Calu3 (cell line): Measurements from ENCODE around the gene MPC1L. TPM values are rescaled to one million over a fixed set of nuclear protein-coding genes. Genes with fewer than 3 reads are reported as not detected.

Source experiments
- BruUV-seq: library from RNA; stranded (reverse); fragments of 400-500 nt; replicated peaks from 2 replicates; lab custom pipeline; 2021; lab: Mats Ljungman, UMichigan
- CTCF ChIA-PET: fragments of 300-600 bp; sonication (Branson Sonifier 250); formaldehyde crosslinking; loops from one replicate; lab custom pipeline; 2022; ENCODE audit warnings: antibody characterized with exemption; lab: Charles Lee
- DNase-seq: peaks from one replicate; pipeline ENCODE4 v3.0.0; 2022
- H3K27ac Mint-ChIP-seq: one replicate; pipeline ENCODE4 v1.8.0; 2022; ENCODE audit warnings: mixed read lengths; ENCODE audit not compliant: unreplicated experiment
- H3K27me3 Mint-ChIP-seq: one replicate; pipeline ENCODE4 v1.8.0; 2022; ENCODE audit warnings: mixed read lengths; ENCODE audit not compliant: unreplicated experiment
- H3K36me3 Mint-ChIP-seq: one replicate; pipeline ENCODE4 v1.8.0; 2022; ENCODE audit warnings: mild to moderate bottlenecking, moderate library complexity, mixed read lengths; ENCODE audit not compliant: insufficient read depth, unreplicated experiment
- H3K4me1 Mint-ChIP-seq: one replicate; pipeline ENCODE4 v1.8.0; 2022; ENCODE audit warnings: mild to moderate bottlenecking, low read depth, mixed read lengths; ENCODE audit not compliant: unreplicated experiment
- H3K4me3 Mint-ChIP-seq: one replicate; pipeline ENCODE4 v1.8.0; 2022; ENCODE audit warnings: mild to moderate bottlenecking, low read depth, moderate library complexity, mixed read lengths; ENCODE audit not compliant: unreplicated experiment
- H3K9me3 Mint-ChIP-seq: one replicate; pipeline ENCODE4 v1.8.0; 2022; ENCODE audit warnings: low read depth, mixed read lengths; ENCODE audit not compliant: unreplicated experiment
- intact Hi-C: fragments of 100-400 bp; cut with micrococcal nuclease; formaldehyde crosslinking; loops from one replicate; pipeline ENCODE4 v1.10.0; 2022; ENCODE audit not compliant: unreplicated experiment
- total RNA-seq: library from RNA; stranded (reverse); gene quantifications from 2 replicates; pipeline ENCODE4 v1.2.3, GENCODE V29; 2022
- TF ChIP-seq, protein P1 (sequence below): fragments of 200-600 bp; IDR thresholded peaks from one replicate; pipeline ENCODE4 v1.8.0; 2022; ENCODE audit warnings: antibody characterized with exemption; ENCODE audit not compliant: unreplicated experiment

Gene MPC1L
- total RNA-seq, 1 experiment from 2014 or later = not detected

DNA sequence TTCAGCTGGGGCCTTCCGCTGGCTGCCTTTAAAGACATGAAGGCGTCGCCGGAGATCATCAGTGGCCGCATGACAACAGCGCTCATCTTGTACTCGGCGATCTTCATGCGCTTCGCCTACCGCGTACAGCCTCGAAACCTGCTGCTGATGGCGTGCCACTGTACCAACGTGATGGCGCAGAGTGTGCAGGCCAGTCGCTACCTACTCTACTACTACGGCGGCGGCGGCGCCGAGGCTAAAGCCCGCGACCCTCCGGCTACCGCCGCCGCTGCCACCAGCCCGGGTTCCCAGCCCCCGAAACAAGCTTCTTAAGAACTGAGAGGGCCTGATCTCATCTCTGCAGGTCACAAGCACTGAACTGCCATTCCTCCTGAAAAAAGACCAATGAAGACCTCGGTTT is 437 bp downstream of the MPC1L start:
- DNase-seq = no peak
- no TSS peak for BruUV-seq
- Mint-ChIP-seq H3K9me3 (no peaks in the 10 kb centered on the region), H3K4me1 (no peaks in the 10 kb centered on the region), H3K27ac (no peak overlapping the region), H3K4me3 (no peak overlapping the region), H3K27me3 (no peaks in the 10 kb centered on the region), H3K36me3 (peaks cover 8% of the 10 kb centered on the region)
- intact Hi-C loops = no loop called here
- TF ChIP-seq, protein P1, sequence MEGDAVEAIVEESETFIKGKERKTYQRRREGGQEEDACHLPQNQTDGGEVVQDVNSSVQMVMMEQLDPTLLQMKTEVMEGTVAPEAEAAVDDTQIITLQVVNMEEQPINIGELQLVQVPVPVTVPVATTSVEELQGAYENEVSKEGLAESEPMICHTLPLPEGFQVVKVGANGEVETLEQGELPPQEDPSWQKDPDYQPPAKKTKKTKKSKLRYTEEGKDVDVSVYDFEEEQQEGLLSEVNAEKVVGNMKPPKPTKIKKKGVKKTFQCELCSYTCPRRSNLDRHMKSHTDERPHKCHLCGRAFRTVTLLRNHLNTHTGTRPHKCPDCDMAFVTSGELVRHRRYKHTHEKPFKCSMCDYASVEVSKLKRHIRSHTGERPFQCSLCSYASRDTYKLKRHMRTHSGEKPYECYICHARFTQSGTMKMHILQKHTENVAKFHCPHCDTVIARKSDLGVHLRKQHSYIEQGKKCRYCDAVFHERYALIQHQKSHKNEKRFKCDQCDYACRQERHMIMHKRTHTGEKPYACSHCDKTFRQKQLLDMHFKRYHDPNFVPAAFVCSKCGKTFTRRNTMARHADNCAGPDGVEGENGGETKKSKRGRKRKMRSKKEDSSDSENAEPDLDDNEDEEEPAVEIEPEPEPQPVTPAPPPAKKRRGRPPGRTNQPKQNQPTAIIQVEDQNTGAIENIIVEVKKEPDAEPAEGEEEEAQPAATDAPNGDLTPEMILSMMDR = no peak
- CTCF ChIA-PET = no interaction called here

DNA sequence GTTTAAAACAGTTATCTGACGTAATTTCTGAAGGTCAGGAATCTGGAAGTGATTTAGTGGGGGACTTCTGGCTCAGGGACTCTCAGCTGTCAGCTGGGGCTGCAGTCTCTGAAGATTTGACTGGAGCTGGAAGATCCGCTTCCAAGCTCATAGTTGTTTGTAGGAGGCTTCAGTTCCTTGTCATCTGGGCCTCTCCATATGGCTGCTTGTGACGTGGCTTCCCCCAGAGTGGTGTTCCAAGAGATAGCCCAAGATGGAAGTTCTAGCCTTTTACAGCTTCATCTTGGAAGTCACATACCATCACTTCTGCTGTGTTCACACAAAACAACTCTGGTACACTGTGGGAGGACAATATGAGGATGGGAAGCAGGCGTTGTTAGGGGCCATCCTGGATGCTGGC is 2.1 kb downstream of the MPC1L start:
- DNase-seq = no peak
- intact Hi-C loops = no loop called here
- no peak overlapping the region for H3K4me3 Mint-ChIP-seq
- H3K27me3 Mint-ChIP-seq = no peaks in the 10 kb centered on the region
- TF ChIP-seq, protein P1 = no peak
- H3K9me3 Mint-ChIP-seq = no peaks in the 10 kb centered on the region
- no peaks in the 10 kb centered on the region for H3K4me1 Mint-ChIP-seq
- CTCF ChIA-PET = no interaction called here
- BruUV-seq = no TSS peak
- H3K36me3 Mint-ChIP-seq = peaks cover 8% of the 10 kb centered on the region
- no peak overlapping the region for H3K27ac Mint-ChIP-seq

GRCh38 chrX:40628506-40628905 is 5.3 kb downstream of the MPC1L start:
- no peaks in the 10 kb centered on the region for H3K4me1 Mint-ChIP-seq
- intact Hi-C loops = no loop called here
- no peak overlapping the region for H3K27ac Mint-ChIP-seq
- H3K4me3 Mint-ChIP-seq = no peak overlapping the region
- peaks cover 20% of the 10 kb centered on the region for H3K36me3 Mint-ChIP-seq
- CTCF ChIA-PET = no interaction called here
- no TSS peak for BruUV-seq
- no peaks in the 10 kb centered on the region for H3K27me3 Mint-ChIP-seq
- TF ChIP-seq, protein P1 = no peak
- DNase-seq = no peak
- no peaks in the 10 kb centered on the region for H3K9me3 Mint-ChIP-seq

- intact Hi-C loops = no loop called here
- no peaks in the 10 kb centered on the region for H3K4me1 Mint-ChIP-seq
- BruUV-seq = no TSS peak
- no peaks in the 10 kb centered on the region for H3K27me3 Mint-ChIP-seq
- H3K27ac Mint-ChIP-seq = no peak overlapping the region
- CTCF ChIA-PET = no interaction called here
- DNase-seq = no peak
- TF ChIP-seq, protein P1 = no peak
- H3K4me3 Mint-ChIP-seq = no peak overlapping the region
- peaks cover 45% of the 10 kb centered on the region for H3K36me3 Mint-ChIP-seq
- H3K9me3 Mint-ChIP-seq = no peaks in the 10 kb centered on the region
These were observed 9.0 kb downstream of the MPC1L start for GRCh38 chrX:40632199-40632598.
